GM19023 (cell line): ENCODE results near the gene BBX.
"Not testable (repeated sequence)": the region's sequence is repeated elsewhere in the genome, so short reads cannot be mapped to it uniquely, and the experiment has no call there.

Experiments used
- ATAC-seq: cut with Tn5 transposase; IDR thresholded peaks from one replicate; pipeline ENCODE4 v1.9.1; 2021; ENCODE audit warnings: mild to moderate bottlenecking, moderate library complexity; ENCODE audit not compliant: unreplicated experiment

BBX gene

DNA sequence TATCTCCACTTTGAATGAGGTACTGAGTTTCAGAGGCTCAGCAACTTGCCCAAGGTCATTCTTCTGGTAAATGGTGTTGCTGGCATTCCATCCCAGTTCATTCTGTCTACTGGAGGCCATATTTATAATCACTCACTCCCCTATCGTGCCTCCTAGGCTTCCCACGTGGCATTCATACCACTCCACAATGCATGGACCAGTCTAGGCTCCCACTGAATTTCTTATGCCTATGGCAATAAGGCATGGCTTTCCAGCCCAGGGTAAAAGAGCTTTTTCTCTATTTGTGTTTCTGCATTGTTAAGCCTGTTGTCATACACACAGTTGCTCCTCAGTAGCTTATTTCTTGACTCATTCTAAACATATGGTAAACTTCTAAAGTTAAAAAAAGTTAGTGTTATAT, 19.9 kb downstream of the BBX start:
- no peak for ATAC-seq

DNA sequence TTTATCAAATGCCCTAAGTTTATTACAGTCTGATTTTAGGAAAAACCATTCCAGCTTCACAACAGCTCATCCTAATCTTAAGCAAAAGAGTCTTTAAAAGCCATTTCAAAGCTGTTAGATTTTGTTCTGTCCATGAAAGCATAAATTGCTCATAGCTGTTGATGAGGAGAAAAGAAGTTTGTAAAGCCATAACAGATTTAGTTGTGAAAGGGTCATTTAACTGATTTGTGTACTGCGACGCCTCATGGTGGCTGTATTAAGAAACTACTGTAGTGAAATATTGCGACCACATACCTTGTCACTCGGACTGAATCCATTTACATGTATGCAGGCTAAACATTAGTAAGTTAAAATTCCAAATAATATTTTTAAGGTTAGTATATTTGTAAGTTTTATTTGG, 20.9 kb downstream of the BBX start:
- no peak for ATAC-seq

DNA sequence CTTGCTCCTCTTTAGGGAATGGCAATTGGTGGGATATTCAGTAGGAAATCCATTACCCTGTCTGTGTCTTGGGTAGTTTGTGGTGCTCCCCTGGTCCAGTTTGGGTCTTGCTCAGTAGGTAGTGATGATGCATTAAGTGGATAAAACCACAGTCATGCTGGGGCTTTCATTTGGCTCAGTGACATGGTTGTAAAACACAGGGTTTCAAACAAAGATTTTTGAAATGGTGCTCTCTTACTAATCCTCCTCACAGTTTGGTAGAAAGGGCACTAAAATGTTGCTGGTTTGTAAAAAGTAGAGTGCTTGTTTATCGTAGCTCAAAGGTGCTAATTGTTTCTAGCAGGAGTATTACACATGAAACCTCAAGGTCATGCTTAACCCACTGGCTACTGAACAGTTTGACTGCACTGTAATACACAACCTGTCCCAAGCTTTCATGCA, 22.9 kb downstream of the BBX start:
- ATAC-seq: no peak

DNA sequence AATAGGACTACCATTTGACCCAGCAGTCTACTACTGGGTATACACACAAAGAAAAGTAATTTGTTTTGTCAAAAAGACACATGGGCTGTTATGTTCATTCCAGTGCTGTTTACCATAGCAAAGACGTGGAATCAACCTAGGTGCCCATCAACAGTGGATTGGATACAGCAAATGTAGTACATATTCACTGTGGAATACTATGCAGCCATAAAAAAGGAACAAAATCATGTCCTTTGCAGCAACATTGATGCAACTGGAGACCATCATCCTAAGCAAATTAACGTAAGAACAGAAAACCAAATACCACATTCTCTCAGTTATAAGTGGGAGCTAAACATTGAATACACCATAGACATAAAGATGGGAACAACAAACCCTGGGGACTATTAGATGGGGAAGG, 25.8 kb downstream of the BBX start:
- no peak for ATAC-seq

DNA sequence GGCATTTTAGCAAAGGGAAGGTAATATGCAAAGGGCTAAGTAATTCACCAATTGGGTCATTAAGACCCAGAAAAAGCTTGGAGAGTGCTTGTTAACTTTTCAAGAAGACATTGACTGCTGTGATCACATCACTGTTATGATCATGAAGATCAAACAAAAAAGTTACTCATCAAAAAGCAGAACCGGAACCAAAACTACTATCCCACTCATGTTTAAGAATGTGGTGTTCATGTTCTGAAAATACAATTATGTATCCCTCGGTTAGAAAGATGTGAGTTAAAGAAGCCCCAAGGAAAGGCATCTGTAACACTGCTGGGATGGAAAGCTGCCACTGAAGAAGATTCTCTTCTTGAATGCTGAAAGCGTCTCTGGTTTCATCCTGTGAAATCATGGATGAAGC, 32.6 kb downstream of the BBX start:
- ATAC-seq: no peak

DNA sequence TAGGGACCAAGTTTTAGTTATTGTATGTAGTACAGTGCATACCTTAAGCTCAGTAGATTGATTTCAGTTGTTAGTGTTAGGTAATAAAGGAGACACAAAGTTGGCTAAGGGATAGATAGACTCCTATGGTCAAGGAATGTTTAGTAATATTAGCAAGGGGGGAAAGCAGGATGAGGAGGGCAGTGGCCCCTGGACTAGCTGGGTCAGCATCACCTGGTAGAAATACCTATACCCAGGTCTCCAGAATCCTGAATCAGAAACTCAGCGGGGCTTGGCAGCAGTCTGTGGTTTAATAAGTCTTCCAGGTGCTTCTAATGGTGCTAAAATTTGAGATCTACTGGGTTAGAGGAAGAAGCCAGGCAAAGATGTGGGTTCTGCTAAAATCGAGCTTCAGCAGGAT, 35.0 kb downstream of the BBX start:
- no peak for ATAC-seq

DNA sequence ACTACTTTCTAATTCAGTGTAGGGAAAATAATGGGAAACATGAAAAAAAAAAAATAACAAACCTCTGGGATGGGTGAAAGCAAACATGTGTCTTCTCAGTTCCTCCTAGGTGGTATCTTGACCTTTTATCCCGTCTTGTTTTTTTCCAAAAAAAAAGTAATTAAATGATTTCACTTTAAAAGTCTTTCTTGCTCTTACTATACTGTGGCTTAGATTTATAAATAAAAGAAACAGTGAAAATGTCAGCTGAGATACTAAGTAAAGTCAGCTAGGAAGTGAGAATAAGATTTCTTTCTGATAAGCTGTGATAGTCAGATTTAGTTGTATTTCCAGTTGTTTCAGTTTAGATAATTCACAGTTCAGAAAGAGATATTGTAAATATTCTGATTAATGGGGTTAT, 37.4 kb downstream of the BBX start:
- ATAC-seq: no peak

DNA sequence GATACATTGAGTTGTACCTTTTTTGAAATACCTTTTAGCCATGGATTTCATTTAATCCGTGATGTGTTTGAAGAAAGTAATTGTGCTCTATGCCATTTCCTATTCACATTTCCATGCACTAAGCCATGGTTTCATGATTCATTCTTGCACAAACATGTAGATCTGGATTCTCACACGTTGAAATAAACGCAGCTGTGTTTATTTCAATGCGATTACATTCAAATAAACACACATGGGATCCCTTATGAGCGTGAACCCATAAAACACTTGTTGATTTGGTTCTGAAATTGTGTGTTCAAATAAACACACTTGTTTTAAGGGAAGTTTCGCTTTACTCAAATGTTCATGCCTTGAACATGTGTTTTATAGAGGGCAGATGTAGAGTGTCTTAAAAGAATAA, 39.2 kb downstream of the BBX start:
- no peak for ATAC-seq

DNA sequence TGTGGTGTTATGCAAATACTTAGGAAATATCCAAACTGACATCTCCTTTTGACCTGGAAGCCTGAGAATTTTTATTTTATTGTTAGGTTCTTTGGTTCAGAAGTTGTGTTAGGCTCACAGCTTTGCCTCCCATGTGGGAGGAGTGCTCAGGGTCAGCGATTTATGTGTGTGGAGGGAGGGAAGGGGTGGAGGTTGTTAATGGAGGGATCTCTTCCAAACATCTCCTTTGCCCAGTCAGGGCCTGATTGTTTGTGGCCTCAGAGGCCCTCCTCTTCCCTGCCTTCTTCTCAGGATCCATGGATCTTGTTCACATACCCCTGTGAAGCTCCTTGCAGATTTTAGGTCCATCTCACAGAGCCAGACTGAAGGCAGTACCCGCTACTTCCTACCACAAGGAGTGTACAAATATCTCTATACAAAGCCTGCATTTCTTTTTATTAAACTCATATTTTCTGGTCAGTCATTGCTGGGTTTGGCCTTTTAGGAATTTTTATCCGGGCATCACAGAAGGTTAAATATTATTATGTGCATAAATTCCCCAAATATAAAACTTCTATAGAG, 40.3 kb downstream of the BBX start:
- ATAC-seq: no peak

DNA sequence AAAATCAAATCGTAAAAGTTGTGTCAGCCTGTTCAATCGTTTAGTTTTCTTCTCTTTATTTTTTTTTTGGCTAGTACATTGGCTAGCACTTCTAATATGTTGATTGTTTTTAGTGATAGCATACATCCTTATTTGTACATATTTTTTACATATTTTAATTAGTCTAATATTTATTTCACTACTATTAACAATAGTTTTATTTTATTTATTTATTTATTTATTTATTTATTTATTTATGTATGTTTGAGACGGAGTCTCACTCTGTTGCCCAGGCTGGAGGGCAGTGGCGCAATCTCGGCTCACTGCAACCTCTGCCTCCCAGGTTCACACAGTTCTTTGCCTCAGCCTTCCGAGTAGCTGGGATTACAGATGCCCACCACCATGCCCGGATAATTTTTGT, 42.5 kb downstream of the BBX start:
- not testable (repeated sequence) for ATAC-seq

DNA sequence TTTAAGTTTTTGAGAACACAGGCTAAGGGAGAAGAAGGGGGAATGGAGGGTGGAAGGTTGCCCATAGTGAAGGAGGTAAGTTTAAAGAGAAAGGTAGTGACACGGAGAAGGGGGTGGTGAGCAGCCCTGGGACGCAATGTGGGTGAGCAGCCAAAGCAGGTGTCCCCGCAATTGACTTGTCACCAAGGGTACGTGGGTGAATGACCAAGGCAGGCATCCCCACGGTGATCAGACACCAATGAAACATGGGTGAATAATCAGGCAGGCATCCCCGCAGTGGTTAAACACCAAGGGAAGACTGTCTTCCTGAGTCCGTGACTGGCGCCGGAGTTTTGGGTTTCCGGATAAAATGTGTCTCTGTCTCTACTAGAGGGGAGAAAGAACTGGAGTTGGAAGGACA, 48.3 kb downstream of the BBX start:
- ATAC-seq: not testable (repeated sequence)

DNA sequence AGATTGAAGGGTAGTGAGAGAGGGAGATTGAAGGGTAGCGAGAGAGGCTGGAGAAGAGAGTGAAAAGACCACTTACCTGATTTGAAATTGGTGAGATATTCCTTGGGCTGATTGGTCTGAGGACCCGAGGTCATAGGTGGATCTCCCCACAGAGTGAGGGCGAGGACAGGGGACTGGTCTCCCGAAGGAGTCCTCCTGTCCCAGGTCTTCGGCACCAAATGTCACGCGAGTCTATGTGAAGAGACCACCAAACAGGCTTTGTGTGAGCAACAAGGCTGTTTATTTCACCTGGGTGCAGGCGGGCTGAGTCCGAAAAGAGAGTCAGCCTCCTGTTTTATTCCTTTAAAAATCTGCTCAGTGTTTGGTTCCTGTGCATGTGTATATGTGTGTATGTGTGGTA, 48.7 kb downstream of the BBX start:
- not testable (repeated sequence) for ATAC-seq

DNA sequence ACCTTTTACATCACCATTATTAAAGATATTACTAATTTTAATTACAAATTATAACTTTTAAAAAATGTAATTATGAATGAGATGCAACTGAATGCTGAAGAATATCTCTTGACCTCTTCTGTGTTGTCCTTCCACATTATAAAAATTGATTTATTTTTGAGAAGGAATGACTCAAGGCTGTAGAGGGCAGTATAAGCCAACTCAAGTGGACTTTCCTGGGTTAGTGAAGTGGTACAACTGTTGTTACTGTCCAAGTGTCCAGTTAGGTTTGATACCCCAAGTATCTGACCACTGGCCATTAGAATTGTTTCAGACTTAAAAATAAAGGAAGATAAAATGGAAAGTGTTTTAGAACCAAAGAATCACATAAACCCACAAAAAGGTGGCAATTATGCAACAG, 51.9 kb downstream of the BBX start:
- ATAC-seq: peak; percentile 52

DNA sequence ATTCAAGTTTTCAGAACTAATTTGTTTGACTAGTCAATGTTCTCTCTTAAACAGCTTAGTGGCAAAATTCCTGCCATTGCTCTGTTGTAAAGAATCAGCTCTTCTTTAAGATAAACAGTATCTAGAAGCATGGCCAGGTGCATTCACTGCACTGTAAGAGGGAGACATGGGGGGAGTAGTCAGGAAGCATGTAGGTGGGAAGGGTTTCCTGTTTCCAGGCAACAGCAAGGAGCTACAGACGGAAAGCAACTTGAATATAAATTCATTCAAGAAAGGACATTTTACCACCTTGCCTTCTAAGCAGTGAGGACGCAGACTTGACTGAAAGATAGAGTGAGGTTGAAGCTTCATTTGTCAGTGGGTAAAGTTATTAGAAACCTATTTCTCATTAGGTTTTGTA, 55.3 kb downstream of the BBX start:
- ATAC-seq: no peak

DNA sequence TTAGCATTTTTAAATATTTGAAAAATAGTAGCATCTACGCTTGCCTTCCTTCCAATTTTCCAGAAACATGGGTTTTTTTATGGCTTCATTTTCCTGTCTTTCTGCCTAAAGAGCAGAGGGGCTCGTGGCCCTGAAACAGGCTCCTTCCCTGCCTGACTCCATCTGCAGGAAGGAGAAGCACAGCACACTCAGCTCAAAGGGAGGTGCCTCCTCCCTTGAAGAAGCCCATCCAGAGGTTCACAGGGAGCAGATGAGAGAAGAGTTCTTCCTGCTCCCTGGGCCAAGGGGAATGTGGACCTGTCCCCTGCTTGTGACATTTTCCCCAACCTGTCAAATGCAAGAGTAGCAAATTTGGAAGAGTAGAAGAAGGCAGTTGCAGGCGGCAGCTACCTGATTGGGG, 55.8 kb downstream of the BBX start:
- no peak for ATAC-seq

DNA sequence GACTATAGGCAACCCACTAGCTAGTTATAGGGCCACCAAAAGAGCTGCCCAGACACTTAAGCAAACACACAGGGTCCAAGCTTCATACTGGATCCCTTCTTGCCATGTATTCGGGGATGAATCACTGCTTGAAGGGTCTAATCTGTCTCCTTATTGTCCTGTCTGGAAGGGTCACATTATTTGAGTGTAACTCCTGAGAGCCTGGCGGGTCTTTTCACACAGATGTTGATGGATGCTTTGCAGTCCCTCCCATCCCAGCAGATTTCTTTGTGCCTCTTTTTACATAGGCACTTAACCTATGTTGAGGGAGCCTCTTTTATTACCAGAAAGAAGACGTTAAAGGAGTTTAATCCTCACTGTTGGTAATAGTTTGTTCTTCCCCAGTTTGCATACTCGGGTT, 56.6 kb downstream of the BBX start:
- no peak for ATAC-seq

DNA sequence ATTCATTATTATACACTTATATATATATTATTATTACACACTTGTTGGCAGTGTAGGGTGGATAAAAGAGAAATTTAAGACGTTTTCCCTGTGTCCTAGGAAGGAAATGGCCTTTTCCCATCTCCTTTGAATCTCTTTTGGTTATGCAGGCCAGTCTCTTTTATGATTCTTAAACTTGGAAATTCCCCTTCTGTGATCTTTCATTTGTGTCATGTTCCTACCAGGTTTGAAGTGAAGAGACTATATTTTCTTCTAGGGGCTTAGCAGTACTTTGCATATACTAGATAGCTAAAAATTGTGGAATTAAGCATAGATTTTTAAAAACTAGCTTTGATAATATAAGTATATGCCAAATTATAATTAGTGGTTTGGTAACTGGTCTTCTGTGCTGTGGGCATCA, 58.5 kb downstream of the BBX start:
- ATAC-seq: peak; percentile 54

DNA sequence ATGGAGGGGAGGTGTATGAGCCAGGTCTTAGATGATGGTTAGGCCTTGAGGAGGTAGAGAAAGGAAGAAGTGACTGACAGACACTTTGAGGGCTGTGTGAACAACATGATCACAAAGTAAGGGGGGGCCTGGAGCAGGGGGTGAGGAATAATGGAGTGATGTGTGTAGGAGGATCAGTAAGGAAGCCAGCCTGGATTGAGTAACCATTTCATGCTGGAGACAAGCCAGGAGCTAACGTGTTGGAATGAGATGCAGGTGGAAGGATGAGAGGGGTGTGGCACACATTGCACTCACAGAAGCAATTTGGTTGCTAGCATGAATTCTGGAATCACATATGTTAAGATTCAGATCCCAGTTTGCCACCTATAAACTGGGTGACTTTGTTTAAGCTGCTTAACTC, 65.5 kb downstream of the BBX start:
- ATAC-seq: no peak

DNA sequence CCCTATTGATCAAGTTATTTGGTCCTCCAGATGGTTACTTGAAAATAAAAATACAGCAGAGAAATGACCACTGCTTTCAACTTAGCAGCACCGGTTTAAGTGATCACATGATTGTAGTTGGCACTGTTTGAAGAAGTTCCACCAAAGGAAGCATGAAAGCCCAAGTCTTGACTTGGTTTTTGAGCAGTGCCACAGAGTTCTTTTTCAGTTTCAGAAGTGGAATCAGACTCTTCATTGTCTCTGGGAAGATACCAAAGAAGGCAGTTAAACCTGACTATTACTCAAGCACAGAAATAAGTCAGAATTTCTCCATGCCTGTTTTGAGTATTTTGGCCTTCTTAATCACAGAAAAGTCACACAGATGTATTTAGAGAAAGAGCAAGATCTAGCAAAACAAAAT, 66.7 kb downstream of the BBX start:
- ATAC-seq: no peak

DNA sequence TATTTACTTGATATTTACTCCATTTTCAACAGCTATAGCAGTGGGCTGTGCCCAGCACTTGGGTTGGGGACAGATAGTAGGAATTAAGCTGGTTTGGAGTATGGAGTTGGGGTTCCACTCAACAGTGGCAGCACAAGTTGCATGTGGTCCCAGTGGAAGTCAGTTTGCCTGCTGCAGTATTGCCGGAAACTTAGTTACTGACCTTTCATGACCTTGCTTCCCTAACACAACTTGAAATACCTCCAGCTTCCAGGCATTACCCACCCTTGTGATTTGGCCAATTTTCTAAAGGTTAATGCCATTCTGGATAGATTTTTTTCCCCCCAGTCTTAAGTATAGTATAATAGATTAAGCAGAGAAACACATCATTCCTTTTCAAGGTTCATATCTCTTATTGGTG, 68.0 kb downstream of the BBX start:
- ATAC-seq: no peak

DNA sequence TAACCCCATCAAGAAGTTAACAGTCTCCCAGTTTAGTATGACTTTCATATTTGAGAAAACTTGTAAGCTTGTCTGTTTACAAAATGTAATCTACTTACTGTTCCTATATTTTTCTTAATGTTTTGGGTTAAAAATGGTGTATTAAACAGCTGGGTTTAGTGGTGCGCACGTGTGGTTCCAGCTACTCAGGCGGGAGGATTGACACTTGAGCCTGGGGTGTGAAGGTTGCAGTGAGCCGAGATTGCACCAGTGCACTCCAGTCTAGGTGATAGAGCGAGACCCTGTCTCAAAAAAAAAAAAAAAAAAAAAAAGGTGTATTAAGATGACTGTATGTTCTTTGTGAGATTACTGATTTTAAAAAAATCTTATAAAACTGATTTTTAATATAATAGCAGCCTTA, 69.3 kb downstream of the BBX start:
- ATAC-seq: no peak

DNA sequence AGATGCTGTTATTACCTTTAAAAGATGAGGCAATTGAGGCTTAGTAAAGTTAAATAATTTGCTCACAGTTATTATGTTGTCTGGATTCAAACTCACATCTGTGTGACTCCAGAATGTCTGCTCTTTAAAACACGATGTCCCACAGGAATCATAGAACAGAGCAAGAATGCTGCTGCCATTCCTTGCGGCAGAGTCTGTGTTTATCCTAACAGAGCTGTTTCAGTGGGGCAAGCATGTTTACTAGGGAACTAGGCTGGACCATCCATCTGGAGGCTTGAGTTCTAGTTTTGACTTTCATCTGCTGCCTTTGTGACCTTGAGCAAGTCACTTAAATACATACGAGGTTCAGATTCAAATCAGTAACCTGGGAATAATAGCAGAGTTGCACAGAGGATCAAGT, 72.1 kb downstream of the BBX start:
- no peak for ATAC-seq

DNA sequence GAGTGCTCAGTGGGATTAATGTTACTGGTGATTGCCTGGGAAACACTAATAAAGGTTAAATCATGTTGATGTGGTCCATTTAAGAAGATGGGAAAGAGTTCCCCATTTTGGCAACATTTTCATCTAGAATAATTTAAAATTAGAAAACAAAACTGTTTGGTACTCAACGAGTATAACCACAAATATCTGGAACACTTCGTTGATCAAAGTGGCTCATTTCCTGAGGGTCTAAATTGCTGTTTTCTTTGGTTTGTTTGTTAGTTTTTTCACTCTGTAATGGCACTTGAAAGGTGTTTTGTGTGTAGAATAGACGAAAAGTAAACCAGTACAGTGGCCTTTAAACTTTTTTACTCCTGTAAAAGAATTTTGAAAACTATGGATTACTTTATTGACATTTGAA, 73.9 kb downstream of the BBX start:
- ATAC-seq: no peak
